Colonic mucosa (tissue), 4 donors: ENCODE data around the gene PPP1R14D. TPM values are rescaled to one million over a fixed set of nuclear protein-coding genes. Genes with fewer than 3 reads are reported as not detected.

ENCODE experiments used
- DNase-seq: peaks from one replicate; pipeline ENCODE4 v3.0.0-alpha.2; 2020
- H3K27ac ChIP-seq: fragments of 200-600 bp; one replicate; pipeline ENCODE4 v1.8.0; 2021
- H3K27me3 ChIP-seq: fragments of 200-600 bp; one replicate; pipeline ENCODE4 v1.8.0; 2021
- H3K36me3 ChIP-seq: fragments of 200-600 bp; one replicate; pipeline ENCODE4 v1.8.0; 2021
- H3K4me1 ChIP-seq: fragments of 200-600 bp; one replicate; pipeline ENCODE4 v1.8.0; 2021; ENCODE audit warnings: mild to moderate bottlenecking
- H3K4me3 ChIP-seq: fragments of 200-600 bp; one replicate; pipeline ENCODE4 v1.8.0; 2021
- H3K9ac ChIP-seq, 2 donors: one replicate each; pipeline ENCODE4 v1.7.0; 2013; ENCODE audit warnings: control low read depth in 2 of 2, low read depth in 2 of 2, low read length in 2 of 2
- H3K9me3 ChIP-seq: fragments of 200-600 bp; one replicate; pipeline ENCODE4 v1.8.0; 2021
- intact Hi-C: fragments of 100-400 bp; cut with DNase I; formaldehyde crosslinking; loops from one replicate; pipeline ENCODE4 v1.14.1; 2022
- total RNA-seq, 2 donors: library from RNA; stranded (reverse); fragmentation: NEBNext Ultra II Directional in 1 of 2; extraction: Animal tissue kit (Norgen Biotek cat#: 25700) in 1 of 2; gene quantifications; one replicate each; pipeline ENCODE4 v1.2.1, GENCODE V29; 2021
- TF ChIP-seq, protein P1 (sequence below): fragments of 200-600 bp; IDR thresholded peaks from one replicate; pipeline ENCODE4 v1.8.0; 2022; ENCODE audit warnings: antibody characterized with exemption, mild to moderate bottlenecking
- donor health status: healthy.
- donor health status: DM: no; HTN: no; CAD: no.
- donor health status: DM: no; HTN: no; CAD: no.

PPP1R14D gene
- total RNA-seq, 2 donors from 2014 or later, result 137 to 166 TPM

DNA sequence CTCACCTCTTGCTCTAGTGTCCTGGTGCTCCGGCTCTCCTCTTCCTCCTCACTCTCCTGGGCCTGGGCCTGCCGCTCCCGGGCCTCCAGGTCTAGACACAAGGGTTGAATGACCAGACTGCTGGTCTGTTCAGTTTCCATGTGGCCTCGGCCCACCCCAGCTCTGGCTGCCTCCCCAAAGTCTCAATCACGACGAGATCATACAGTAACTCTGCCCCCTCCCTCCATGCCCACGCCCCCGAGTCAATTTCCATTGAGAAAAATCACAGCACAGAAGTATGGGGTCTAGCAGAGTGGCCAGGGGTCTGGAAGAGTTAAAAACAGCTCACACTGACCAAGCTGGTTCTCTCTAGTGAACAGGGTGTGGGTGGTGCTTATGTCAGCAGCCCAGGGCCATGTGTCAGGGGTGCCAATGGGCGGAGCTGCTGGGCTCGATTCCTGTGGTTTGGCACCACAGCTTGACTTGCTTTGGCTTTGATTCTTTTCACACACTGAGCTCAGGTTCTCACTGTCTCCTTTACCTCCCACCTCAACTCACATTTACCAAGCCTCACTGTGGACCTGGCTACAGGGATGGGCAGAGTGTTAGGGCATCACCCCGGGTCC lies 51.9 kb downstream of the PPP1R14D start:
- Histone ChIP-seq H3K27me3 (no peaks in the 10 kb centered on the region), H3K27ac (no peak overlapping the region), H3K4me1 (no peaks in the 10 kb centered on the region), H3K36me3 (peaks cover 16% of the 10 kb centered on the region), H3K4me3 (no peak overlapping the region), H3K9me3 (no peaks in the 10 kb centered on the region), H3K9ac (no peak overlapping the region)
- DNase-seq, result no peak
- TF ChIP-seq, protein P1, sequence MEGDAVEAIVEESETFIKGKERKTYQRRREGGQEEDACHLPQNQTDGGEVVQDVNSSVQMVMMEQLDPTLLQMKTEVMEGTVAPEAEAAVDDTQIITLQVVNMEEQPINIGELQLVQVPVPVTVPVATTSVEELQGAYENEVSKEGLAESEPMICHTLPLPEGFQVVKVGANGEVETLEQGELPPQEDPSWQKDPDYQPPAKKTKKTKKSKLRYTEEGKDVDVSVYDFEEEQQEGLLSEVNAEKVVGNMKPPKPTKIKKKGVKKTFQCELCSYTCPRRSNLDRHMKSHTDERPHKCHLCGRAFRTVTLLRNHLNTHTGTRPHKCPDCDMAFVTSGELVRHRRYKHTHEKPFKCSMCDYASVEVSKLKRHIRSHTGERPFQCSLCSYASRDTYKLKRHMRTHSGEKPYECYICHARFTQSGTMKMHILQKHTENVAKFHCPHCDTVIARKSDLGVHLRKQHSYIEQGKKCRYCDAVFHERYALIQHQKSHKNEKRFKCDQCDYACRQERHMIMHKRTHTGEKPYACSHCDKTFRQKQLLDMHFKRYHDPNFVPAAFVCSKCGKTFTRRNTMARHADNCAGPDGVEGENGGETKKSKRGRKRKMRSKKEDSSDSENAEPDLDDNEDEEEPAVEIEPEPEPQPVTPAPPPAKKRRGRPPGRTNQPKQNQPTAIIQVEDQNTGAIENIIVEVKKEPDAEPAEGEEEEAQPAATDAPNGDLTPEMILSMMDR, result no peak
- intact Hi-C loops, result no loop called here

DNA sequence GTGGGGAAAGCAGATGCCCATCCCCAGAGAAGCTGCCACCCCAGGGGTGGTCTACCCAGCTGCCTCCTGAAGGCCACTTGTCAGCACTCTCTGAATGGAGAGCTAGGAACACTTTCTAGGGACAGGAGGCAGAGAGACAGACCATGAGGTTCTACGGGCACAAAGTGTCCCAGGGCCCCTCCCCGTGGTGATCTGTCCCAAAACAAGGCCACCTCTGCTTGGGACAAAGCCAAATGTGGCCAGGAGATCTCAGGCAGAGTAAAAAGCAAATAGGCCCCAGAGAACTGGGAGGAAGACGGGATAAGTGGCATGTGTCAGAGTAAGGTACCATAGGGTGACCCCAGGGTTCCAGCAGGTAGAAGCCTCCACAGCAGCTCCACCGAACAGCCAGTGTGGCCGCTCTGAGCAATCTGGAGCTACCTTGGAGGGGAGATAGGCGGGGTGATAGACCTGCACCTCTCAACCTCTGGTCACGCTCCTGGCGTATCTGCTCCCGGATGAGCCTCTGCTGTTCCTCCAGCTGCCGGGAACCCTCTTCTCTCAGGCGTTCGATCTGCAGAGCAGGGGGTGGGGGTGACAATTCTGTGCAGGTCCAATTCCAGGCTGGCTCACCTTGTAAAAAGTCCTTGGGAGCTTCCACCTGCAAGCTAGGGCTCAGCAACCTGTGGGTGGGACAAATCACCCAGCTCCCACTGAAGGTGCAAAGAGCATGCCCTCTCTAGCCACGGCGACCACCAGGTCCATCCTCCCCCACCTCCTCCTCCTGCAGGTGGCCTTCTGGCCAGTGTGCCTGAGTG lies 52.6 kb downstream of the PPP1R14D start:
- Histone ChIP-seq H3K4me3 (no peak overlapping the region), H3K9ac (no peak overlapping the region), H3K27me3 (no peaks in the 10 kb centered on the region), H3K36me3 (peaks cover 16% of the 10 kb centered on the region), H3K4me1 (no peaks in the 10 kb centered on the region), H3K27ac (no peak overlapping the region), H3K9me3 (no peaks in the 10 kb centered on the region)
- DNase-seq, result no peak
- intact Hi-C loops, result no loop called here
- TF ChIP-seq, protein P1, result no peak

GRCh38 chr15:40775007-40775406 lies 53.5 kb downstream of the PPP1R14D start:
- no peaks in the 10 kb centered on the region for H3K27me3 ChIP-seq
- H3K27ac ChIP-seq, result no peak overlapping the region

GRCh38 chr15:40773902-40774301 lies 54.6 kb downstream of the PPP1R14D start:
- Histone ChIP-seq H3K9me3 (no peaks in the 10 kb centered on the region), H3K4me1 (peaks cover 12% of the 10 kb centered on the region), H3K9ac (no peak overlapping the region), H3K4me3 (no peak overlapping the region), H3K27me3 (no peaks in the 10 kb centered on the region), H3K36me3 (peaks cover 13% of the 10 kb centered on the region), H3K27ac (no peak overlapping the region)
- TF ChIP-seq, protein P1, result no peak
- no peak for DNase-seq
- intact Hi-C loops, result no loop called here

More at GRCh38 chr15:40775007-40775406, 53.5 kb downstream of the PPP1R14D start:
- Histone ChIP-seq H3K4me3 (no peak overlapping the region), H3K9ac (no peak overlapping the region), H3K36me3 (peaks cover 16% of the 10 kb centered on the region), H3K9me3 (no peaks in the 10 kb centered on the region), H3K4me1 (peaks cover 5% of the 10 kb centered on the region)
- intact Hi-C loops, result no loop called here
- no peak for DNase-seq
- TF ChIP-seq, protein P1, result no peak

DNA sequence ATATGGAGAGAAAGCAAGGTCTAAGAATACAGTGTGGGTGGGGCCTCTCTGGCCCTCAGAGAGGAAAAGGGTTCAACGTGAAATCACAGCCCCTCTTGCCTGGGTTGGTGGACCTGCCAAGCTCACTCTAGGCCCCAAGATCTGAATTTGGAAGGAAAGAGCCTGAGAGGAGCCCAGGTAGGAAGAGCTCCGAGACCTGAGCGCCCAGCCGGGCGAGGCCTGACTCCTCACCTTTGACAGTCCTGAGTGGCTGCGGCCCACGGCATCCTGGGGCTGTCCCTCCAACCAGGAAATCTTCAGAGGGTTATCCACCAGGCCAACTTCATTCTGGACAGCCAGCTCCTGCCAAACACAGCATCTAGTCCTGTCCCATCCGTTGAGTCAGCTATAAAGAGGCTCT lies 55.0 kb downstream of the PPP1R14D start:
- Histone ChIP-seq H3K9ac (no peak overlapping the region), H3K4me3 (no peak overlapping the region), H3K27ac (no peak overlapping the region), H3K4me1 (peaks cover 12% of the 10 kb centered on the region), H3K36me3 (peaks cover 10% of the 10 kb centered on the region), H3K9me3 (no peaks in the 10 kb centered on the region), H3K27me3 (no peaks in the 10 kb centered on the region)
- TF ChIP-seq, protein P1, result no peak
- DNase-seq, result no peak
- intact Hi-C loops, result no loop called here
